WTC11 (cell line): ENCODE results near the gene TTLL10. TPM values are rescaled to one million over a fixed set of nuclear protein-coding genes. Genes with fewer than 3 reads are reported as not detected.

Experiments used
- AFF4 ChIP-seq: sonication (generic); formaldehyde crosslinking; IDR thresholded peaks from 2 replicates; pipeline ENCODE4 v1.8.1; 2023; ENCODE audit warnings: mild to moderate bottlenecking, missing genetic modification reagents, borderline replicate concordance
- ATF1 ChIP-seq: sonication (generic); formaldehyde crosslinking; IDR thresholded peaks from 2 replicates; pipeline ENCODE4 v1.8.1; 2023; ENCODE audit warnings: mild to moderate bottlenecking, moderate library complexity, missing genetic modification reagents
- CBFB ChIP-seq: sonication (generic); formaldehyde crosslinking; IDR thresholded peaks from 2 replicates; pipeline ENCODE4 v1.8.1; 2022; ENCODE audit warnings: mild to moderate bottlenecking, low read depth, missing genetic modification reagents
- FOXP1 ChIP-seq: sonication (generic); formaldehyde crosslinking; IDR thresholded peaks from 2 replicates; pipeline ENCODE4 v1.8.0; 2022; ENCODE audit warnings: missing genetic modification reagents, mild to moderate bottlenecking, moderate library complexity, borderline replicate concordance
- JUN ChIP-seq: sonication (generic); formaldehyde crosslinking; IDR thresholded peaks from 2 replicates; pipeline ENCODE4 v1.8.0; 2023; ENCODE audit warnings: mild to moderate bottlenecking, missing genetic modification reagents
- MXD4 ChIP-seq: fragments of 250-450 bp; sonication (Bioruptor Pico); IDR thresholded peaks from 2 replicates; pipeline ENCODE4 v1.8.0; 2021; ENCODE audit warnings: mild to moderate bottlenecking, moderate library complexity, borderline replicate concordance
- NR1H2 ChIP-seq: sonication (generic); formaldehyde crosslinking; IDR thresholded peaks from 2 replicates; pipeline ENCODE4 v1.9.0; 2021; ENCODE audit warnings: mild to moderate bottlenecking, moderate library complexity, missing genetic modification reagents
- NR2C2 ChIP-seq: sonication (generic); formaldehyde crosslinking; IDR thresholded peaks from 2 replicates; pipeline ENCODE4 v1.8.0; 2022; ENCODE audit warnings: mild to moderate bottlenecking, missing genetic modification reagents
- NR3C1 ChIP-seq: sonication (generic); formaldehyde crosslinking; conservative IDR thresholded peaks from 2 replicates; pipeline ENCODE4 v1.8.1; 2023; ENCODE audit warnings: low read depth, mild to moderate bottlenecking, missing genetic modification reagents
- OVOL2 ChIP-seq: fragments of 250-450 bp; sonication (Bioruptor Pico); IDR thresholded peaks from 2 replicates; pipeline ENCODE4 v1.9.0; 2021; ENCODE audit warnings: mild to moderate bottlenecking, borderline replicate concordance
- PRRX2 ChIP-seq: fragments of 250-450 bp; sonication (Bioruptor Pico); IDR thresholded peaks from 2 replicates; pipeline ENCODE4 v1.8.0; 2021; ENCODE audit warnings: mild to moderate bottlenecking
- STAT6 ChIP-seq: sonication (generic); formaldehyde crosslinking; conservative IDR thresholded peaks from 2 replicates; pipeline ENCODE4 v1.8.1; 2023; ENCODE audit warnings: mild to moderate bottlenecking, low read depth, missing genetic modification reagents, moderate library complexity
- TCF7 ChIP-seq: sonication (generic); formaldehyde crosslinking; IDR thresholded peaks from 2 replicates; pipeline ENCODE4 v1.8.0; 2022; ENCODE audit warnings: mild to moderate bottlenecking, low read depth, missing genetic modification reagents, moderate library complexity
- TEAD4 ChIP-seq: sonication (generic); formaldehyde crosslinking; IDR thresholded peaks from 2 replicates; pipeline ENCODE4 v1.8.0; 2022; ENCODE audit warnings: mild to moderate bottlenecking, missing genetic modification reagents
- USF2 ChIP-seq: sonication (generic); formaldehyde crosslinking; IDR thresholded peaks from 2 replicates; pipeline ENCODE4 v1.8.1; 2023; ENCODE audit warnings: mild to moderate bottlenecking, missing genetic modification reagents, moderate library complexity
- ZBTB43 ChIP-seq: sonication (generic); formaldehyde crosslinking; IDR thresholded peaks from 2 replicates; pipeline ENCODE4 v1.8.1; 2023; ENCODE audit warnings: mild to moderate bottlenecking, missing genetic modification reagents
- ZNF121 ChIP-seq: sonication (generic); formaldehyde crosslinking; IDR thresholded peaks from 2 replicates; pipeline ENCODE4 v1.8.0; 2023; ENCODE audit warnings: missing genetic modification reagents
- ZNF317 ChIP-seq: sonication (generic); formaldehyde crosslinking; IDR thresholded peaks from 2 replicates; pipeline ENCODE4 v1.8.1; 2023; ENCODE audit warnings: low read depth, mild to moderate bottlenecking, moderate library complexity, missing genetic modification reagents, borderline replicate concordance
- ZNF512 ChIP-seq: sonication (generic); formaldehyde crosslinking; IDR thresholded peaks from 2 replicates; pipeline ENCODE4 v1.8.1; 2022; ENCODE audit warnings: missing genetic modification reagents, borderline replicate concordance
- ZNF532 ChIP-seq: fragments of 250-450 bp; sonication (Bioruptor Pico); IDR thresholded peaks from 2 replicates; pipeline ENCODE4 v1.9.0; 2021; ENCODE audit warnings: mild to moderate bottlenecking, borderline replicate concordance
- ZNF671 ChIP-seq: fragments of 250-450 bp; sonication (Bioruptor Pico); IDR thresholded peaks from 2 replicates; pipeline ENCODE4 v1.8.0; 2021; ENCODE audit warnings: mild to moderate bottlenecking
- ZSCAN18 ChIP-seq: fragments of 250-450 bp; sonication (Bioruptor Pico); IDR thresholded peaks from 2 replicates; pipeline ENCODE4 v2.1.2; 2022; ENCODE audit warnings: mild to moderate bottlenecking, moderate library complexity
- total RNA-seq: library from RNA; stranded (reverse); gene quantifications from 3 replicates; pipeline ENCODE4 v1.2.3, GENCODE V29; 2021

Gene TTLL10
- total RNA-seq, 1 experiment from 2014 or later = 1.1 TPM

GRCh38 chr1:1231400-1232207 is 57.9 kb downstream of the TTLL10 start, which contains the start of gene SDF4 (continued):
- TF ChIP-seq USF2 (CRISPR knock-in tag) = peak; percentile 97
- TF ChIP-seq CBFB = no peak
- no peak for TF ChIP-seq STAT6
- TF ChIP-seq ZNF532 (CRISPR knock-in tag) = no peak
- no peak for TF ChIP-seq MXD4
- TF ChIP-seq PRRX2 = no peak
- 0 out of 2 replicates have a peak, but pooled peaks have one; percentile 28 for TF ChIP-seq ATF1 (CRISPR knock-in tag)
- TF ChIP-seq AFF4 (CRISPR knock-in tag) = no peak
- TF ChIP-seq ZBTB43 (CRISPR knock-in tag) = no peak
- no peak; the same call in 1 of the 2 replicates for TF ChIP-seq TCF7 (CRISPR knock-in tag)
- no peak for TF ChIP-seq NR3C1 (CRISPR knock-in tag)
- TF ChIP-seq ZNF512 (CRISPR knock-in tag) = no peak
- TF ChIP-seq TEAD4 (CRISPR knock-in tag) = no peak
- no peak for TF ChIP-seq NR1H2 (CRISPR knock-in tag)
- TF ChIP-seq ZNF317 (CRISPR knock-in tag) = no peak
- no peak for TF ChIP-seq FOXP1 (CRISPR knock-in tag)
- TF ChIP-seq NR2C2 (CRISPR knock-in tag) = no peak
- no peak for TF ChIP-seq OVOL2 (CRISPR knock-in tag)
- TF ChIP-seq ZNF121 (CRISPR knock-in tag) = no peak
- TF ChIP-seq ZNF671 (CRISPR knock-in tag) = no peak
- TF ChIP-seq JUN = 0 out of 2 replicates have a peak, but pooled peaks have one; percentile 33
- TF ChIP-seq ZSCAN18 = no peak
